HEK293T (cell line): ENCODE data around the gene SPIB.
A peak's percentile ranks its signal among the peaks of the same experiment; 100 is the strongest.

Experiments used
- CTCF ChIA-PET: fragments of 350-600 bp; formaldehyde crosslinking; extraction: SDS; loops from one replicate; lab custom pipeline; 2021; ENCODE audit warnings: antibody characterized with exemption, inconsistent platforms; lab: Yijun Ruan, JAX
- POLR2A ChIA-PET: fragments of 350-600 bp; formaldehyde crosslinking; extraction: SDS; loops from one replicate; lab custom pipeline; 2020; ENCODE audit warnings: antibody characterized with exemption, inconsistent platforms; lab: Yijun Ruan, JAX
- DNase-seq: peaks from one replicate; pipeline ENCODE4 v3.0.0; 2012; ENCODE audit warnings: mixed read lengths; ENCODE audit errors: extremely low spot score
- ARNT ChIP-seq: fragments of 450-650 bp; IDR thresholded peaks from 2 replicates; pipeline ENCODE4 v1.6.1; 2017; ENCODE audit warnings: mild to moderate bottlenecking
- BHLHE40 ChIP-seq: fragments of 450-650 bp; IDR thresholded peaks from 2 replicates; pipeline ENCODE4 v1.6.1; 2016; ENCODE audit warnings: mild to moderate bottlenecking, moderate library complexity, borderline replicate concordance
- CTBP1 ChIP-seq: fragments of 450-650 bp; IDR thresholded peaks from 2 replicates; pipeline ENCODE4 v1.6.1; 2016; ENCODE audit warnings: borderline replicate concordance
- ELF4 ChIP-seq: fragments of 450-650 bp; IDR thresholded peaks from 2 replicates; pipeline ENCODE4 v1.6.1; 2017; ENCODE audit warnings: antibody characterized with exemption
- FOXA1 ChIP-seq: fragments of 450-650 bp; IDR thresholded peaks from 2 replicates; pipeline ENCODE4 v1.6.1; 2016; ENCODE audit warnings: mild to moderate bottlenecking
- FOXK2 ChIP-seq: fragments of 450-650 bp; IDR thresholded peaks from 2 replicates; pipeline ENCODE4 v1.6.1; 2016; ENCODE audit warnings: mild to moderate bottlenecking
- FOXM1 ChIP-seq: fragments of 450-650 bp; IDR thresholded peaks from 2 replicates; pipeline ENCODE4 v1.6.1; 2017; ENCODE audit warnings: mild to moderate bottlenecking, borderline replicate concordance
- HDGF ChIP-seq: fragments of 450-650 bp; IDR thresholded peaks from 2 replicates; pipeline ENCODE4 v1.6.1; 2017; ENCODE audit warnings: antibody characterized with exemption, borderline replicate concordance
- L3MBTL2 ChIP-seq: fragments of 450-650 bp; conservative IDR thresholded peaks from 2 replicates; pipeline ENCODE4 v1.6.1; 2016; ENCODE audit warnings: mild to moderate bottlenecking
- LEF1 ChIP-seq: fragments of 450-650 bp; IDR thresholded peaks from 2 replicates; pipeline ENCODE4 v1.6.1; 2017; ENCODE audit warnings: mild to moderate bottlenecking, borderline replicate concordance
- NFRKB ChIP-seq: fragments of 450-650 bp; IDR thresholded peaks from 2 replicates; pipeline ENCODE4 v1.6.1; 2016; ENCODE audit warnings: mild to moderate bottlenecking, moderate library complexity
- SP1 ChIP-seq: fragments of 450-650 bp; IDR thresholded peaks from 2 replicates; pipeline ENCODE4 v1.6.1; 2017
- SUZ12 ChIP-seq: fragments of 450-650 bp; IDR thresholded peaks from 2 replicates; pipeline ENCODE4 v1.6.1; 2016; ENCODE audit warnings: mild to moderate bottlenecking
- TARDBP ChIP-seq: fragments of 450-650 bp; IDR thresholded peaks from 2 replicates; pipeline ENCODE4 v1.6.1; 2016
- ZNF384 ChIP-seq: fragments of 450-650 bp; IDR thresholded peaks from 2 replicates; pipeline ENCODE4 v1.6.1; 2016
- TF ChIP-seq, protein P1 (sequence below): fragments of 450-650 bp; IDR thresholded peaks from 2 replicates; pipeline ENCODE4 v1.6.1; 2016

The SPIB gene

DNA sequence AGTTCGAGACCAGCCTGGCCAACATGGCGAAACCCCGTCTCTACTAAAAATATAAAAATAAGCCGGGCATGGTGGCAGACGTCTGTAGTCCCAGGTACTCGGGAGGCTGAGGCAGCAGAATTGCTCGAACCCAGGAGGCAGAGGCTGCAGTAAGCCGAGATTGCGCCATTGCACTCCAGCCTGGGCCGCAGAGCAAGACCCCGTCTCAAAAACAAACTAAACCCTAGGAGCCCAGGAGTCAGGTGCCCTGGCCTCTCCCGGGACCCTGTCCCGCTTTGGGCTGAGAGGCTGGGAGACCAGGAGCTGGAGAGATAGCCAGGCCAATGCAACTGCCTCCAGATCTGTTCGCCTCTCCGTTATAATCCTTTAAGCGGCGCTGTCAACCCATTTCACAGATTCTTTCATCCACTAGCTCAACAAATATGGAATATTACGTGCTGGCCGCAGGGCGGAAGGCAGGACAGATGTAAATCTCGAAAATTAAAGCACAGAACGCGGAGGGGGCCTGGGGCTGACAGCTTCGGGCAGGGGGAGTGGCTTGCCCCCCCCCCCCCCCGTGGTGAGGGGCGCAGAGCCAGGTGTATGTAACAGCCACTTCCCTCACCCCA lies 8.7 kb downstream of the SPIB start:
- CTCF ChIA-PET, result no interaction called here
- no peak for DNase-seq
- POLR2A ChIA-PET, result no interaction called here
- TF ChIP-seq, protein P1, sequence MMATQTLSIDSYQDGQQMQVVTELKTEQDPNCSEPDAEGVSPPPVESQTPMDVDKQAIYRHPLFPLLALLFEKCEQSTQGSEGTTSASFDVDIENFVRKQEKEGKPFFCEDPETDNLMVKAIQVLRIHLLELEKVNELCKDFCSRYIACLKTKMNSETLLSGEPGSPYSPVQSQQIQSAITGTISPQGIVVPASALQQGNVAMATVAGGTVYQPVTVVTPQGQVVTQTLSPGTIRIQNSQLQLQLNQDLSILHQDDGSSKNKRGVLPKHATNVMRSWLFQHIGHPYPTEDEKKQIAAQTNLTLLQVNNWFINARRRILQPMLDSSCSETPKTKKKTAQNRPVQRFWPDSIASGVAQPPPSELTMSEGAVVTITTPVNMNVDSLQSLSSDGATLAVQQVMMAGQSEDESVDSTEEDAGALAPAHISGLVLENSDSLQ, result no peak
- TF ChIP-seq NFRKB (no peak), L3MBTL2 (no peak), BHLHE40 (no peak), CTBP1 (no peak), FOXM1 (no peak)

- no peak for DNase-seq
- ChIA-PET POLR2A (no interaction called here), CTCF (no interaction called here)
- TF ChIP-seq LEF1 (no peak), ELF4 (no peak), ARNT (no peak), L3MBTL2 (no peak), FOXA1 (no peak), TARDBP (no peak), FOXM1 (no peak), SUZ12 (no peak), HDGF (no peak)
- TF ChIP-seq, protein P1, result no peak
Measured at GRCh38 chr19:50427997-50428425, 9.3 kb downstream of the SPIB start.

DNA sequence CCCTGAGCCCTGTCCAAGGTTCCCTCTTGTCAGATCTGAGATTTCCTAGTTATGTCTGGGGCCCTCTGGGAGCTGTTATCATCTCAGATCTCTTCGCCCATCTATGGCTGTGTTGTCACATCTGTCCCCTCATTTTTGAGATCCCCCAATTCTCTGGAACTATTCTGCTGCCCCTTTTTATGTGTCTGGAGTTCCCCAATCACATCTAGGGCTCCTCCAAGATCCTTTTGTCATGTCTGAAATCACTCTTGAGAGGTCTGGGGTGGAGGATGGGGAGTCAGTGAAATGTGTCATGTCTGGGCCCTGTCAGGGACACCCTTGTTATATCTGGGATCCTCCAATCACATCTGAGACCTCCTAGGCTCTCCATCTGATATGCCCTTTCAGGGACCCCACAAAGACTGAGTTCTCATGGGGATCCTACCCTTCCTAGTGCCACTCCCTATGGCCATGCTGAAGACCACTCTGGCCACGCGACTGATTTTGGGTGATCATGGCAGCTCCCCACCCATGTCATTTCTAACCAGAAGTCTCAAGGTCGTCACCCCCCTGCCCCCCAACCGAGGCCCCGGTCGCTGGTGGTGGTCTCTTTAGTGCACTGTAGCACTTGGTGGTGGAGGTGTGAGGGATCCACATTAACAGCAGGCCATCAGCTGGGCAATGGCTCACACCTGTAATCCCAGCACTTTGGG lies 10.2 kb downstream of the SPIB start:
- TF ChIP-seq ZNF384 (no peak), TARDBP (no peak), BHLHE40 (no peak), SUZ12 (no peak), FOXK2 (no peak), ELF4 (no peak), NFRKB (no peak), SP1 (no peak), LEF1 (no peak), L3MBTL2 (no peak), CTBP1 (no peak), HDGF (no peak), ARNT (no peak), FOXA1 (no peak)
- CTCF ChIA-PET, result no interaction called here
- DNase-seq, result no peak
- POLR2A ChIA-PET, result interaction anchor here (0.9 to 1.3 kb wide), 3 partner anchors 11 to 53 kb away, joined by 3 to 4 read pairs (median 3); partner anchors contain the start of genes NR1H2 and POLD1

DNA sequence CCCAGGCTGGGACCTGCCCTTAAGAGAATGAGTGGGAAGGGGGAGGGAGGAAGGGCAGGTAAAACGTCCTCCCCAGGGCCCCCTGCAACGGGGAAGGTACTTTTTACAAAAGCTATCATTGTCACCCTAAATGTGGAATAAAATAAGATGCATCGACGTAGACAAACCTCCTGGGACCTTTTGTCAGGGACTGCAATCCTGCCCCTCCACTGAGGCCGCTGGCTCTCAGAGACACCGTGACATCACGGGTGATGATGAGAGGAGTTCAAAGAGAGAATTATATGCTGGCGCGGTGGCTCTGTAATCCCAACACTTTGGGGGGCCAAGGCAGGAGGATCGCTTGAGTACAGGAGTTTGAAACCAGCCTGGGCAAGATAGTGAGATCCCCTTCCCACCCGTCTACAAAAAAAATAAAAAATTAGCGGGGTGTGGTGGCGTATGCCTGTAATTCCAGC lies 12.2 kb downstream of the SPIB start:
- CTCF ChIA-PET, result no interaction called here
- no peak for TF ChIP-seq FOXK2
- TF ChIP-seq TARDBP, result no peak
- no peak for TF ChIP-seq CTBP1
- no peak for TF ChIP-seq SP1
- TF ChIP-seq SUZ12, result no peak
- TF ChIP-seq NFRKB, result no peak
- TF ChIP-seq ZNF384, result no peak
- TF ChIP-seq FOXM1, result no peak
- TF ChIP-seq L3MBTL2, result no peak
- TF ChIP-seq BHLHE40, result no peak
- TF ChIP-seq, protein P1, result no peak
- no peak for TF ChIP-seq FOXA1
- TF ChIP-seq LEF1, result no peak
- TF ChIP-seq ELF4, result no peak
- POLR2A ChIA-PET, result interaction anchor here (0.8 kb wide), 1 partner anchor 61 kb away, joined by 3 read pairs; no protein-coding TSS in a partner anchor
- DNase-seq, result no peak

DNA sequence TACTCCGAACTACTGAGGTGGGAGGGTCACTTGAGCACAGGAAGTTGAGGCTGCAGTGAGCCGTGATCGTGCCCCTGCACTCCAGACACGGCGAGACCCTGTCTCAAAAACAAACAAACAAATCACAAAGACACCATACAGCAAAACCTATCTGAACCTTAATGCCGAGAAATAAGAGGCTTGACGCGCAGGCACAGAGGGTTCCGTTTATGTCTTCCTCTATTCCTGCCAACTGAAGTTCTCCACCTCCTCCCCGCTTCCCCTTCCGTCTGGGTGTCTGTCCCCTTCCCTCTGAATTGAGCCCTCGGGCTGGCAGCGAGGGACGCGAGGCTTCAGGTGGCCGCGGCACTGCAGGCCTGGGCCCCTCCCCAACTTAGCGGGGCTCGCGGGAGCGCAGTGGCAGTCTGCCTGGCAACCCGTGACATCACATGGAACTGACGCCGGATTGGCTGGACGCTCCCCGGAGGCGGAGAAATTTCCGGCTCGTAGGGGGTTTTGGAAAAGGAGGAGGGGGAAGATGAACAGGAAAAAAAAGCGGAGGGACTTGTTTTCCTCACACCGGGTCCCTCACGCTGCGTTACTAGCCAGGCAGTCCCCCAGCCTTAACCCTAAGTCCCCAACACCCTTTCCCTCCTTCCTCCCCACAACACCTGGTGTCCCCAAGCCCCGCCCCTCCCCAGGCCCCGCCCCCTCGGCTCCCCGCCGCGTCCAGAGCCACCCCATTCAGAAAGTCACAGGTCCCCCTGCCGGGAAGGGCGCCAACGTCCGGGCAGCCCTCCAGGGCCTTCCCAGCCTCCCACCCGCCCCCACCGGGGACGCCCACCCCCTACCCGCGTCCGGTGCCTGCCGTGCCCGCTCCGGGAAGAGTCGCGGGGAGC lies 12.8 kb downstream of the SPIB start:
- DNase-seq, result peak; percentile 95
- POLR2A ChIA-PET, result interaction anchor here (0.8 to 1.1 kb wide), 2 partner anchors 56 to 61 kb away, joined by 3 to 4 read pairs; partner anchors contain the start of gene NR1H2
- CTCF ChIA-PET, result no interaction called here
- peak; percentile 57; the same call in 1 of the 2 replicates for TF ChIP-seq L3MBTL2
- no peak for TF ChIP-seq LEF1
